ENCODE measurements around the gene PDIA2. TPM values are rescaled to one million over a fixed set of nuclear protein-coding genes. Genes with fewer than 3 reads are reported as not detected.

The PDIA2 gene
- total RNA-seq, 1 donor from 2014 or later = not detected

GRCh38 chr16:303760-304505 is 21.0 kb downstream of the PDIA2 start:
- intact Hi-C loops (cut with micrococcal nuclease) = no loop called here
- DNase-seq (ENCODE audit: low spot score) = no peak
- Mint-ChIP-seq H3K9me3 (no peaks in the 10 kb centered on the region), H3K27ac (no peak overlapping the region), H3K27me3 (ENCODE audit: low read depth) (no peaks in the 10 kb centered on the region), H3K36me3 (ENCODE audit: low read depth) (peaks cover 16% of the 10 kb centered on the region), H3K4me3 (ENCODE audit: low read depth) (no peak overlapping the region), H3K4me1 (ENCODE audit: low read depth) (no peaks in the 10 kb centered on the region)

- intact Hi-C loops (cut with micrococcal nuclease) = no loop called here
- DNase-seq (ENCODE audit: low spot score) = no peak
- peaks cover 23% of the 10 kb centered on the region for H3K36me3 Mint-ChIP-seq (ENCODE audit: low read depth)
These were observed 23.1 kb downstream of the PDIA2 start for GRCh38 chr16:305916-306626.

GRCh38 chr16:306911-307370 is 24.0 kb downstream of the PDIA2 start:
- no peaks in the 10 kb centered on the region for H3K27me3 Mint-ChIP-seq (ENCODE audit: low read depth)
- no peak overlapping the region for H3K27ac Mint-ChIP-seq
- no peak overlapping the region for H3K4me3 Mint-ChIP-seq (ENCODE audit: low read depth)
- H3K9me3 Mint-ChIP-seq = no peaks in the 10 kb centered on the region
- H3K36me3 Mint-ChIP-seq (ENCODE audit: low read depth) = peaks cover 23% of the 10 kb centered on the region
- no peak for DNase-seq (ENCODE audit: low spot score)
- H3K4me1 Mint-ChIP-seq (ENCODE audit: low read depth) = peaks cover 3% of the 10 kb centered on the region
- intact Hi-C loops (cut with micrococcal nuclease) = no loop called here

More at GRCh38 chr16:305916-306626, 23.1 kb downstream of the PDIA2 start:
- Mint-ChIP-seq H3K9me3 (no peaks in the 10 kb centered on the region), H3K27me3 (ENCODE audit: low read depth) (no peaks in the 10 kb centered on the region), H3K4me3 (ENCODE audit: low read depth) (no peak overlapping the region), H3K4me1 (ENCODE audit: low read depth) (peaks cover 3% of the 10 kb centered on the region), H3K27ac (no peak overlapping the region)

- no peaks in the 10 kb centered on the region for H3K9me3 Mint-ChIP-seq
- H3K27ac Mint-ChIP-seq = no peak overlapping the region
- no peak overlapping the region for H3K4me3 Mint-ChIP-seq (ENCODE audit: low read depth)
- peaks cover 3% of the 10 kb centered on the region for H3K4me1 Mint-ChIP-seq (ENCODE audit: low read depth)
- no peak for DNase-seq (ENCODE audit: low spot score)
- intact Hi-C loops (cut with micrococcal nuclease) = no loop called here
- no peaks in the 10 kb centered on the region for H3K27me3 Mint-ChIP-seq (ENCODE audit: low read depth)
- H3K36me3 Mint-ChIP-seq (ENCODE audit: low read depth) = peaks cover 26% of the 10 kb centered on the region
These were observed 24.8 kb downstream of the PDIA2 start for GRCh38 chr16:307691-308312.

GRCh38 chr16:309476-309875 is 26.5 kb downstream of the PDIA2 start:
- DNase-seq (ENCODE audit: low spot score) = no peak
- Mint-ChIP-seq H3K27ac (no peak overlapping the region), H3K27me3 (ENCODE audit: low read depth) (no peaks in the 10 kb centered on the region), H3K4me3 (ENCODE audit: low read depth) (no peak overlapping the region), H3K4me1 (ENCODE audit: low read depth) (peaks cover 3% of the 10 kb centered on the region), H3K36me3 (ENCODE audit: low read depth) (peaks cover 19% of the 10 kb centered on the region), H3K9me3 (no peaks in the 10 kb centered on the region)
- intact Hi-C loops (cut with micrococcal nuclease) = no loop called here

- Mint-ChIP-seq H3K4me1 (ENCODE audit: low read depth) (peaks cover 8% of the 10 kb centered on the region), H3K27me3 (ENCODE audit: low read depth) (no peaks in the 10 kb centered on the region), H3K9me3 (no peaks in the 10 kb centered on the region), H3K36me3 (ENCODE audit: low read depth) (peaks cover 14% of the 10 kb centered on the region), H3K27ac (no peak overlapping the region), H3K4me3 (ENCODE audit: low read depth) (no peak overlapping the region)
- no peak for DNase-seq (ENCODE audit: low spot score)
- intact Hi-C loops (cut with micrococcal nuclease) = no loop called here
These were observed 28.8 kb downstream of the PDIA2 start for GRCh38 chr16:311725-312124.

- no peak overlapping the region for H3K27ac Mint-ChIP-seq
- no peak overlapping the region for H3K4me3 Mint-ChIP-seq (ENCODE audit: low read depth)
- intact Hi-C loops (cut with micrococcal nuclease) = no loop called here
- peaks cover 27% of the 10 kb centered on the region for H3K36me3 Mint-ChIP-seq (ENCODE audit: low read depth)
- H3K9me3 Mint-ChIP-seq = no peaks in the 10 kb centered on the region
- H3K4me1 Mint-ChIP-seq (ENCODE audit: low read depth) = peaks cover 27% of the 10 kb centered on the region
- no peaks in the 10 kb centered on the region for H3K27me3 Mint-ChIP-seq (ENCODE audit: low read depth)
- no peak for DNase-seq (ENCODE audit: low spot score)
These were observed 31.4 kb downstream of the PDIA2 start for GRCh38 chr16:314351-314750.

- H3K36me3 Mint-ChIP-seq (ENCODE audit: low read depth) = peaks cover 30% of the 10 kb centered on the region
- H3K27me3 Mint-ChIP-seq (ENCODE audit: low read depth) = no peaks in the 10 kb centered on the region
- intact Hi-C loops (cut with micrococcal nuclease) = no loop called here
- no peak overlapping the region for H3K27ac Mint-ChIP-seq
- H3K4me1 Mint-ChIP-seq (ENCODE audit: low read depth) = peaks cover 29% of the 10 kb centered on the region
- no peak for DNase-seq (ENCODE audit: low spot score)
- no peak overlapping the region for H3K4me3 Mint-ChIP-seq (ENCODE audit: low read depth)
- no peaks in the 10 kb centered on the region for H3K9me3 Mint-ChIP-seq
These were observed 31.9 kb downstream of the PDIA2 start for GRCh38 chr16:314795-315299.

- Mint-ChIP-seq H3K9me3 (no peaks in the 10 kb centered on the region), H3K4me3 (ENCODE audit: low read depth) (no peak overlapping the region), H3K27ac (no peak overlapping the region), H3K27me3 (ENCODE audit: low read depth) (no peaks in the 10 kb centered on the region), H3K36me3 (ENCODE audit: low read depth) (peaks cover 31% of the 10 kb centered on the region), H3K4me1 (ENCODE audit: low read depth) (peaks cover 34% of the 10 kb centered on the region)
- intact Hi-C loops (cut with micrococcal nuclease) = no loop called here
- DNase-seq (ENCODE audit: low spot score) = no peak
These were observed 33.9 kb downstream of the PDIA2 start for GRCh38 chr16:316741-317464.

- H3K27ac Mint-ChIP-seq = no peak overlapping the region
- peaks cover 34% of the 10 kb centered on the region for H3K4me1 Mint-ChIP-seq (ENCODE audit: low read depth)
- H3K27me3 Mint-ChIP-seq (ENCODE audit: low read depth) = no peaks in the 10 kb centered on the region
- no peak for DNase-seq (ENCODE audit: low spot score)
- H3K9me3 Mint-ChIP-seq = no peaks in the 10 kb centered on the region
- intact Hi-C loops (cut with micrococcal nuclease) = no loop called here
- peaks cover 26% of the 10 kb centered on the region for H3K36me3 Mint-ChIP-seq (ENCODE audit: low read depth)
- no peak overlapping the region for H3K4me3 Mint-ChIP-seq (ENCODE audit: low read depth)
These were observed 34.6 kb downstream of the PDIA2 start for GRCh38 chr16:317583-317982.

GRCh38 chr16:318628-319027 is 35.7 kb downstream of the PDIA2 start:
- Mint-ChIP-seq H3K27me3 (ENCODE audit: low read depth) (no peaks in the 10 kb centered on the region), H3K4me3 (ENCODE audit: low read depth) (no peak overlapping the region), H3K4me1 (ENCODE audit: low read depth) (peaks cover 34% of the 10 kb centered on the region), H3K27ac (no peak overlapping the region), H3K36me3 (ENCODE audit: low read depth) (peaks cover 23% of the 10 kb centered on the region), H3K9me3 (no peaks in the 10 kb centered on the region)
- no peak for DNase-seq (ENCODE audit: low spot score)
- intact Hi-C loops (cut with micrococcal nuclease) = no loop called here

GRCh38 chr16:320206-320605 is 37.2 kb downstream of the PDIA2 start:
- Mint-ChIP-seq H3K27me3 (ENCODE audit: low read depth) (no peaks in the 10 kb centered on the region), H3K27ac (peak overlapping the region; percentile 21), H3K36me3 (ENCODE audit: low read depth) (peaks cover 23% of the 10 kb centered on the region), H3K4me1 (ENCODE audit: low read depth) (peaks cover 44% of the 10 kb centered on the region), H3K9me3 (no peaks in the 10 kb centered on the region), H3K4me3 (ENCODE audit: low read depth) (no peak overlapping the region)
- no peak for DNase-seq (ENCODE audit: low spot score)
- intact Hi-C loops (cut with micrococcal nuclease) = no loop called here

Measured in activated T-helper 2 cell treated with anti-CD3 and anti-CD28 coated beads, Interferon-gamma antibody, Interleukin-2, Interleukin-4, amounts not matched to agents 10 μg/mL and 5 μg/mL and 100 μg/mL, durations not matched to agents 14 hours and 24 hours and 36 hours (primary cell).